ENCODE results near the gene OPCML. TPM values are rescaled to one million over a fixed set of nuclear protein-coding genes. Genes with fewer than 3 reads are reported as not detected.

The OPCML gene
- total RNA-seq, 1 experiment from 2014 or later, result not detected

DNA sequence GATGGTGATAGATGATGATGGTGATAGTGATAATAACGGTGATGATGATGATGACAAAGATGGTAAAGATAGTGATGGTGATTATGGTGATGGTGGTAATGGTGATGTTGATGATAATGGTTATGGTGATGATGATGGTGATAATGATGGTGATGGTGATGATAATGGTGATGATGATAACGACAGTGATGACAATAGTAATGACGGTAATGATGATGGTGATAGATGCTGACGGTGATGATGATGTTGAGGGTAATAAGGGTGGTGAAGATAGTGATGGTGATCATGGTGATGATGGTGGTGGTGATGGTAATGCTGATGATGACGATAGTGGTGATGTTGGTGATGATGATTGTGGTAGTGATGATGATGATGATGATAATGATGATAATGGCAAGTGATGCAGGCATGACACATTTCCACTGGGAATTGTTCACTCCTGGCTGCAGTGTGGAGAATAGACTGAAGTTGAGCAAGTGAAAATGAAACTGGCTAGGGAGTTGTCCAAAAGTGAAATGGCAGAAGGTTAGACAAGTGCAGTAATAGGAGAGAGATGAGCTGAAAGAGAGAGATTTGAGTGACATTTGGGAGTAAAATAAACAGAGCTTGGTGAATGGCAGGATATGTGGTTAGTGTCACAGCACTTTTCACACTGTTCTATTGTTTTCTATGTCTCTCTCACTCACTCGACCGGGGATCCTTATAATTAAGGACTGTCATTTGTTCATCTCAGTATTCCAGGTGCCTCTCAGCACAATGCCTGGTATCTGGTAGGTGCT lies 992.5 kb downstream of the OPCML start:
- no peaks in the 10 kb centered on the region for H3F3A ChIP-seq (ENCODE audit: low read length, unreplicated experiment)
- H3K4me2 ChIP-seq (ENCODE audit: low read length), result no peak overlapping the region
- H4K20me1 ChIP-seq (ENCODE audit: low read length), result no peaks in the 10 kb centered on the region
- no peaks in the 10 kb centered on the region for H3K79me2 ChIP-seq (ENCODE audit: low read length)
- TF ChIP-seq EZH2 (IDR thresholded peaks at IDR 0.05; ENCODE audit: low read length, unreplicated experiment) (no peak), EZH2phosphoT487 (IDR thresholded peaks at IDR 0.05; ENCODE audit: borderline replicate concordance, low read length) (no peak)
- TF ChIP-seq, protein P1, sequence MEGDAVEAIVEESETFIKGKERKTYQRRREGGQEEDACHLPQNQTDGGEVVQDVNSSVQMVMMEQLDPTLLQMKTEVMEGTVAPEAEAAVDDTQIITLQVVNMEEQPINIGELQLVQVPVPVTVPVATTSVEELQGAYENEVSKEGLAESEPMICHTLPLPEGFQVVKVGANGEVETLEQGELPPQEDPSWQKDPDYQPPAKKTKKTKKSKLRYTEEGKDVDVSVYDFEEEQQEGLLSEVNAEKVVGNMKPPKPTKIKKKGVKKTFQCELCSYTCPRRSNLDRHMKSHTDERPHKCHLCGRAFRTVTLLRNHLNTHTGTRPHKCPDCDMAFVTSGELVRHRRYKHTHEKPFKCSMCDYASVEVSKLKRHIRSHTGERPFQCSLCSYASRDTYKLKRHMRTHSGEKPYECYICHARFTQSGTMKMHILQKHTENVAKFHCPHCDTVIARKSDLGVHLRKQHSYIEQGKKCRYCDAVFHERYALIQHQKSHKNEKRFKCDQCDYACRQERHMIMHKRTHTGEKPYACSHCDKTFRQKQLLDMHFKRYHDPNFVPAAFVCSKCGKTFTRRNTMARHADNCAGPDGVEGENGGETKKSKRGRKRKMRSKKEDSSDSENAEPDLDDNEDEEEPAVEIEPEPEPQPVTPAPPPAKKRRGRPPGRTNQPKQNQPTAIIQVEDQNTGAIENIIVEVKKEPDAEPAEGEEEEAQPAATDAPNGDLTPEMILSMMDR (conservative IDR thresholded peaks at IDR 0.05; ENCODE audit: low read depth, low read length), result no peak
- ATAC-seq (no peak), DNase-seq (no peak)
- no peaks in the 10 kb centered on the region for H3K9me2 ChIP-seq (replicated peaks; ENCODE audit: low read length)
- ChIA-PET POLR2A (ENCODE audit: unreplicated experiment) (no interaction called here), CTCF (no interaction called here)
- H2AFZ ChIP-seq (ENCODE audit: low read length), result no peak overlapping the region
- no peak overlapping the region for H3K4me3 ChIP-seq (ENCODE audit: low read length)
- H3K4me1 ChIP-seq (ENCODE audit: insufficient read depth, low read length), result no peaks in the 10 kb centered on the region
- H3K27ac ChIP-seq (ENCODE audit: low read length), result no peak overlapping the region
- H3K36me3 ChIP-seq (ENCODE audit: low read depth, low read length), result no peaks in the 10 kb centered on the region
- intact Hi-C loops (cut with micrococcal nuclease), result no loop called here
- peaks cover 40% of the 10 kb centered on the region for H3K9me3 ChIP-seq (ENCODE audit: low read length)
- BruUV-seq (replicated peaks), result no TSS peak
- no peak overlapping the region for H3K9ac ChIP-seq (ENCODE audit: low read length)
- H3K27me3 ChIP-seq (ENCODE audit: low read length), result no peaks in the 10 kb centered on the region

DNA sequence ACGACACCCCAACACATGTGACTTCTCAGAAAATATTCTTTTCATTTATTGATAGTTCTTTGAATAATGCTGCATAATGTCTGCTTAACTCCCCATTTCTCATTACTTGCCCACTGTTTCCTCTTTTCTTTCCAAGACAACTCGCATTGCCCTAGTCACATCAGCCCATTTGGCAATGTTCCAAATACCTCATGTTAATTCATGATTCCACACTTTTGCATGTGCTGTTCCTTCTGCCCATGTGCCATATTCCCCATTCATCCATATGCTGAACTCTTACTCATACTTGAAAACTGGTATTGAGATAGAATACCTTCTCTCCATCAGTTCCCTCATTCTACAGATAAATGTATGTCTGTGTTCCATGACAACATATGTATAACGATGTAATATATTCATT lies 993.7 kb downstream of the OPCML start:
- Histone ChIP-seq H3K79me2 (ENCODE audit: low read length) (no peaks in the 10 kb centered on the region), H3F3A (ENCODE audit: low read length, unreplicated experiment) (no peaks in the 10 kb centered on the region), H3K4me3 (ENCODE audit: low read length) (no peak overlapping the region), H4K20me1 (ENCODE audit: low read length) (no peaks in the 10 kb centered on the region), H3K27me3 (ENCODE audit: low read length) (no peaks in the 10 kb centered on the region), H3K36me3 (ENCODE audit: low read depth, low read length) (no peaks in the 10 kb centered on the region), H2AFZ (ENCODE audit: low read length) (no peak overlapping the region), H3K4me1 (ENCODE audit: insufficient read depth, low read length) (no peaks in the 10 kb centered on the region), H3K27ac (ENCODE audit: low read length) (no peak overlapping the region), H3K4me2 (ENCODE audit: low read length) (no peak overlapping the region), H3K9ac (ENCODE audit: low read length) (no peak overlapping the region), H3K9me3 (ENCODE audit: low read length) (peaks cover 35% of the 10 kb centered on the region), H3K9me2 (replicated peaks; ENCODE audit: low read length) (no peaks in the 10 kb centered on the region)
- TF ChIP-seq, protein P1 (conservative IDR thresholded peaks at IDR 0.05; ENCODE audit: low read depth, low read length), result no peak
- no peak for TF ChIP-seq EZH2phosphoT487 (IDR thresholded peaks at IDR 0.05; ENCODE audit: borderline replicate concordance, low read length)
- no peak for TF ChIP-seq EZH2 (IDR thresholded peaks at IDR 0.05; ENCODE audit: low read length, unreplicated experiment)
- DNase-seq, result no peak
- intact Hi-C loops (cut with micrococcal nuclease), result no loop called here
- ATAC-seq, result no peak
- POLR2A ChIA-PET (ENCODE audit: unreplicated experiment), result no interaction called here
- BruUV-seq (replicated peaks), result no TSS peak
- CTCF ChIA-PET, result no interaction called here

DNA sequence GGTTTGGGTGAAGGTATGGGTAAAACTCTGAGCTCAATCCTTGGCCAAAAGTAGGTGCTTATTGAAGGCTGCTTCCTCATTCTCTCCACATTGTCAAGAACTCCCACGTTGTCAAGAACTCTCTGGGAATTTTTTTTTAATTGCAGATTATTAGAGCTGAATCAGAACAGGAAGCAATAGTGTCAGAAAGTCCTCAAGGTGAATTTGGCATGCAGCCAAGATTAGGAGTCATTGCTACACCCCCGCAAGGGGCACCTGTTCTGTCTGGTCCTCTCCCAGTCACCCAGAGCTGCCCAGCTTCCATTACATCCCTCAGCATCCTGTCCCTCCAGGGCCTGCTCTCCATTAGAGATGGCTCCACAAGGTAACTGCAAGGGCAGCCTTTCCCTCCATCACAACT lies 996.5 kb downstream of the OPCML start:
- Histone ChIP-seq H3K27me3 (ENCODE audit: low read length) (no peaks in the 10 kb centered on the region), H3F3A (ENCODE audit: low read length, unreplicated experiment) (no peaks in the 10 kb centered on the region), H3K27ac (ENCODE audit: low read length) (no peak overlapping the region), H3K4me2 (ENCODE audit: low read length) (no peak overlapping the region), H3K9ac (ENCODE audit: low read length) (no peak overlapping the region), H3K79me2 (ENCODE audit: low read length) (no peaks in the 10 kb centered on the region), H2AFZ (ENCODE audit: low read length) (no peak overlapping the region), H3K4me3 (ENCODE audit: low read length) (no peak overlapping the region), H3K4me1 (ENCODE audit: insufficient read depth, low read length) (no peaks in the 10 kb centered on the region), H4K20me1 (ENCODE audit: low read length) (no peaks in the 10 kb centered on the region), H3K36me3 (ENCODE audit: low read depth, low read length) (no peaks in the 10 kb centered on the region), H3K9me2 (replicated peaks; ENCODE audit: low read length) (no peaks in the 10 kb centered on the region), H3K9me3 (ENCODE audit: low read length) (peaks cover 48% of the 10 kb centered on the region)
- no peak for DNase-seq
- intact Hi-C loops (cut with micrococcal nuclease), result no loop called here
- ChIA-PET CTCF (no interaction called here), POLR2A (ENCODE audit: unreplicated experiment) (no interaction called here)
- no TSS peak for BruUV-seq (replicated peaks)
- TF ChIP-seq, protein P1 (conservative IDR thresholded peaks at IDR 0.05; ENCODE audit: low read depth, low read length), result no peak
- TF ChIP-seq EZH2phosphoT487 (IDR thresholded peaks at IDR 0.05; ENCODE audit: borderline replicate concordance, low read length), result no peak
- no peak for TF ChIP-seq EZH2 (IDR thresholded peaks at IDR 0.05; ENCODE audit: low read length, unreplicated experiment)
- no peak for ATAC-seq

Measured in PC-3 (cell line).